ENCODE data around the gene ZNF260. TPM values are rescaled to one million over a fixed set of nuclear protein-coding genes. Genes with fewer than 3 reads are reported as not detected.
"Not testable (repeated sequence)": the region's sequence is repeated elsewhere in the genome, so short reads cannot be mapped to it uniquely, and the experiment has no call there.

ZNF260 gene
- total RNA-seq (2014; rRNA removed; shearing (Covaris generic)): 9.1 and 11.8 TPM in 2 replicates

DNA sequence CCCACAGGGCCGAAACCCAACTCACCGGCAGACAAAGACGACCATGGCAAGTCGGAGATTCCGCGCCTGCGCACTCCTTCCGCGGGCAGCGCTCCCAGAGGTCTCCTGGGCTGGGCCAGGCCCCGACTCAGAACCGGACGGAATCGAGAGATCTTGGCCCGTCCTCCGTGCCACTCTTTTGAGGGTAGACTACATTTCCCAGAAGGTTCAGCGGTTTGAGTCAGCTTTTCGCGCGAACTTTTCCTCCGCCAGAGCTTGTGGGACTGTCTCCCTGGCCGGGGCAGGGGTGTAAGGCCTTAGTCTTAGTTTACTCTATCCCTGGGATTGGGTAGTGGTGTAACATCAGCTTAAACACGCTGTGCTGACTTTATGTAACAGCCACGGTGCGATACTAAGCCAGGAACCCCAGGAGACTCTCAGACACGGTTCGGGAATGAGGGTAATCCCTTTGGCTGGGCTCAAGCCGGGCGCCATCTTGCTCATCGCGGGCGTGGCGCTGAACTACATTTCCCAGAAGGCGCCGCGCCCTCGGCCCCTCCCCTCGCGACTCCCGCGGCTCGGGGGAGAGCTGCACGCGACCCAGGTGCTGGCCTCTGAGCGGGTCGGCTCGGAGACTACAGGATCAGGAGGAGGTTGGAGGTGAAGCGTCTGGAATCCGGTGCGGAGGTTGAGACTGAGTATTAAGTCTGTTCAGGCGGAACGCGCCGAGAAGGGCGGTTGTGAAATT is at the start of gene ZNF260:
TSS of gene ZNF260 (minus strand) at position 78 of the 727 bp plus-strand sequence. CDS start 13,033 bp downstream, outside the sequence.
- DNase-seq (ENCODE audit: low read depth): peak; percentile 97

DNA sequence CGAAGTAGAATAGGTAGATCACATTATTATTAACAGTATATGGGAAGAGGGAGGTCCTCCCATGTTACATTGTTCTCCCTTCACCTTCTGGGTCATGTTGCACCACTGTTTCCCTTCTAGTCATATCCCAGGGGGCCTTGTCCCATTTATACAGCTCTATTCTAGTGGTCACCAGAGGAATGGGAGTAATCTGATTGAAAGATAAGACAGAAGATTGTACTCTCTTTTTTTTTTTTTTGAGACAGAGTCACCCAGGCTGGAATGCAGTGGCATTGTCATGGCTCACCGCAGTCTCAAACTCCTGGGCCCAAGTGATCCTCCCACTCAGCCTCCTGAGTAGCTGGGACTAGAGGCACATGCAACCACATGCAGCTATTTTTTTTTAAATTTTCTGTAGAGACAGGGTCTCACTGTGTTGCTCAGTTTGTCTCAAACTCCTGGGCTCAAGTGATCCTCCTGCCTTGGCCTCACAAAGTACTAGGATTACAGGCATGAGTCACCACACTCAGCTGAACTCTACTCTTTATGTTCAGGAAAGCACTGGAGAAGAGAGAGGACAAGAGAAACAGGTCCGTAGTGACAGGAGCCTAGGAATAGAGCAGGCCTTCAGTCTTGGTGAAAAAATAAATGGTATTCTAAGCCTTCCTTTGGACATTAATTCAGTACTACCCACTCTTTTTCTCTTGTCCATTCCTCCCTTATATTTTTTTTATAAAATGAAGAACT is 49.4 kb upstream of the ZNF260 start:
- DNase-seq (ENCODE audit: low read depth): peak; percentile 17

DNA sequence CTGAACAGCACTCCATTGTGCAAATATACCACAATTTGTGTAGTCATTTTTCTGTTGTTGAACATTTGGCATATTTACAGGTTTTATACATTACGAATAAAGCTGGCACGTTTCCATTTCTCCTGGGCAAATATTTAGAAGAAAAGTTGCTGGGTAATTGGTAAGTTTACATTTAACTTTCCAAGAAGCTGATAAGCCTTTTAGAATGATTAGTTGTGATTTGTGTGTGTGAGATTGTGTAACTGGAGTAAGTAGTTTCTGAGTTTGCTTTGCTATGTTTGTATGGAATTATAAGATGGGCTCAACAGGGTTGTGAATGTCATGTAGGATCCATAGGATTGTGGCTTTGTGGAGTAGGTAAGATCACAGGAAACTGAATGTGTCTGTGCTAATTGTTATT is 46.7 kb upstream of the ZNF260 start:
- DNase-seq (ENCODE audit: low read depth): no peak

DNA sequence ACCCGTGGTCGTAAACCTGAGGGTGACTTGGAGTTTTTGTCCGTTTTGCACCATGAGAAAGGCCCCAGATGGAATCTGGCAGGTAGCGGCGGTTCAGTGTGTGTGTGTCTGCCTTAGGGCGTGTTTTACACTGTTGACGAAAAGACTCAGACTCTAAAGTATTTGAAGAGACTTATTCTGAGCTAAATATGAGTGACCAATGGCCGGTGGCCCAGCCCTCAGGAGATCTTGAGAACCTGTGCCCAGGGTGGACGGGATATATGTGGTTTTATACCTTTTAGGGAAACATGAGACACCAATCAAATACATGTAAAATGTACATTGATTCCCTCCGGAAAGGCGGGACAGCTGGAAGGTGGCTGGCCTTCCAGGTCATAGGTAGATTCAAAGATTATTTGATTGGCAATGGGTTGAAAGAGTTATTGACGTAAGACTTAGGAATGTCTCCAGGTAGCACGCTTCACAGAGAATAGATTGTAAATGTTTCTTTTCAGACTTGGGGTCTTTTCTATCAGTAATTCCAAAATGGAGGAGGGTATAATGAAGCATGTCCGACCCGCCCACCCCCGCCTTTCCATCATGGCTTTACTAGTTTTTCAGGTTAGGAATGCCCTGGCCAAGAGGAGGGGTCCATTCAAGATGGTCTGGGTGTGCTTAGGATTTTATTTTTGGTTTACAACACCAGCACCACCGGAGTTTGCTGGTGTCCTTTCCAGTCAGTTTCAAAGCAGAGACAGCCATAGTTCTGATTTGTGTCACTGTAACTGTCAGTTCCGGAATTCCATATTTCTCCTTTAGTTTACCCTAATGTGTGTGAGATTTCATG is 46.0 kb upstream of the ZNF260 start:
- DNase-seq (ENCODE audit: low read depth): no peak

DNA sequence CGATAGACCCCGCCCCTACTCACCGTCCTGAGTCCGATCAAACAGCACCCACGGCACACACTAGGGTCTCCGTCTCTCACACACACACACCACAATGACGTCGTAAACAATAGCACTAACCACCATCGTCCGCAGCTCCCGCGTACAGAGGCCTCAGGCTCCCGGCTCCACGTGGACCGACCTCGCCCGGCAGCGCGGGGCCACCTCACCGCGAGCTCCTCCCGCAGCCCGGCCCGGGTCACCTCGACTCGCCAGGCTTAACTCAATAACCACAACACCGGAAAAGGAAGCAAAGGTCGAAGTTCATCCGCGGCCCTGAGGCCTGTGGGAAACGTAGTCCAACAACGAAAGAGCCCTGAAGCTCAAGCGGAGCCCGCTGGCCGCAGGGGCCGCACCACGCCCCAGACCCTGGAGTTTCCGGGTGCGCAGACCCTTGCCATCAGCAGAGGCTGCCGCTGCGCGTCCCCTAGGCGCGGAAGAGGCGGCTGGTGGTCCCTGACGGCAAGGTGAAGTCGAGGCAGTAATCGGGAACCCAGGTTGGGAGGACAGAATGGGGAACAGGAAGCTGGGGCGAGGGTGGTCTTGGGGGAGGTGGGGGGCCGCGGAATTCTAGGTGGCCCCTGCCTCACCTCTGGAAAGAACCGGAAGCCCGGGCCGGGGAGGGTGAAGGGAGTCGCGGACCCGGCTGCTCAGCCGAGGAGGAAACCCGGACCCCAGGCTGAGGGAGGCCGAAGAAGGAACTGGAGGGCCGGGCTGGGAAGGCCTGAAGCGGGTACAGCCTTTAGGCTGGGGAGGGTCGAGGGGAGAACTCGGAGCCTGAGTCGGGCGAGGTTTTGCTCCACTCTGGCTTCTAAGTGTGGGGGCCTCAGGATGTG is 45.2 kb upstream of the ZNF260 start, which contains the start of gene ZNF529:
TSS of gene ZNF529 (minus strand) at position 273 of the 875 bp plus-strand sequence. CDS start 946 bp downstream, outside the sequence.
- DNase-seq (ENCODE audit: low read depth): peak; percentile 91

DNA sequence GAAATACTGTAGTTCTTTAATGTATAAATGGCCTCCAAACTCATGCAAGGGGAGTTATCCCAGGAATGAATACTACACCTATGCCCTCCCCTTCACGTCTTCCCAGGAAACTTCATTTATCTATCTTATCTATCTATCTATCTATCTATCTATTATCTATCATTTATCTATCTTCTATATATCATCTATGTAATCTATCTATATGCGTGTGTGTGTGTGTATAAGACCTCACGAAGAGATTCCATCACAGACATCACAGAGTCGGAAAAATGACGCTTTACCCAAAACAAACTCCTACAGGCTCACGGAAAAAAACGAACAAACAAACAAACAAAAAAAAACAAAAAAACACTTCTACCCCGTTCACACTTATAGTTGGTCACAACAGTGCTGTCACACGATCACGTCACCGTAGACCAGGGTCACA is 44.5 kb upstream of the ZNF260 start:
- DNase-seq (ENCODE audit: low read depth): no peak

DNA sequence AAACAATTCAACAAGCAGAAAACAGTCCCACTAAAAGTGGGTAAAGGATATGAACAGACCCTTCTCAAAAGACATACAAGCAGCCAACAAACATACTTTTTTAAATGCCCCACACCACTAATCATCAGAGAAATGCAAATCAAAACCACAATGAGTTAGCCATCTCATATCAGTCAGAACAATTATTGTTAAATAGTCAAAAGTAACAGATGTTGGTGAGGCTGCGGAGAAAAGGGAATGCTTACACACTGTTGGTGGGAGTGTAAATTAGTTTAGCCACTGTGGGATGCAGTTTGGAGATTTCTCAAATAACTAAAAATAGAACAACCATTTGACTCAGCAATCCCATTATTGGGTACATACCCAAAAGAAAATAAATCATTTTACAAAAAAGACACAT is 36.3 kb upstream of the ZNF260 start:
- DNase-seq (ENCODE audit: low read depth): no peak

DNA sequence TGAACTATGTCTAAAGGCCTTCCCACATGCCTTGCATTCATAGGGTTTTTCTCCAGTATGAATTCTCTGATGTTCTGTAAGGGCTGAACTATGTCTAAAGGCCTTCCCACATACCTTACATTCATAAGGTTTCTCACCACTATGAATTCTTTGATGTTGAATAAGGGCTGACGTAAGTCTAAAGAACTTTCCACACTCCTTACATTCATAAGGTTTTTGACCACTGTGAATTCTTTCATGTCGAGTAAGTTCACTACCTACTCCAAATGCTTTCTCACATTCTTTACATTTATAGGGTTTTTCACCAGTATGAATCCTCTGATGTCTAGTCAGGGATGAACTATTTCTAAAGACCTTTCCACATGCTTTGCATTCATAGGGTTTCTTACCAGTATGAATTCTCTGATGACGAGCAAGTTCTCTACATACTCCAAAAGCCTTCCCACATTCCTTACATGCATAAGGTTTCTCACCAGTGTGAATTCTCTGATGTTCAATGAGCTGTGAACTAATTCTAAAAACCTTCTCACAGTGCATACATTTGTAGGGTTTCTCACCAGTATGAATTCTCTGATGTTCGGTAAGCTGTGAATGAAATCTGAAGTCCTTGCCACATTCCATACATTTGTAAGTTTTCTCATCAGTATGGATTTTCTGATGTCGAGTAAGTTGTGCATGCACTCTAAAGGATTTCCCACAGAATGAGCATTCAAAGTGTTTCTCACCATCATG is 19.1 kb upstream of the ZNF260 start:
- no peak for DNase-seq (ENCODE audit: low read depth)

DNA sequence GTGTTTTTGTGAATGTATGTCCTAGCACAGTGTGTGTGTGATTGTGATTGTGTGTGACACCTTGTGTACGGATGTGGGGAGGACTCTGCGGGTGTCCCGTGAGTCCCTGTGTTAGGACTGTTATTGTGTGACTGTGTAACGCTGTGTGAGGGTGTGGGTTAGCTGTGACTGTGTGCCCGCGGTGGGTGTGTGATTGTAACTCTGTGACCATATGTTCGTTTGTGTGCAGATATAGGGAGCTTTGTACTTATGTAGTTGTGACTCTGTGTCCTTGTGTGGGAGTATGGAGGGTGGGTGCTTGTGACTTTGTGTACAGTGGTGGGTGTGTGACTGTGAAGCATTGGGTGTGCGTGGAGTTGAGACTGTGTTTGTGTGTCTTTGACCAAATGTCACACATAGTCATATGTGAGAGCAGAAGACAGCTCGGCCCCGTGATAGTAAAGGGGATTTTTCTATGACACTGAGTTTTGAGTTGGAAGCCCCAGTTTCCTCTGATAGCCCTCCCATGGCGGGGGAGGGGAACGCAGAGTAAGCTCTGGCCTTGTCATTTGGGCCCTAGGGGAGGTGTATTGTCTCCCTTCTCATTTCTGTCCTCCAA is 949 bp upstream of the ZNF260 start:
- peak; percentile 5 for DNase-seq (ENCODE audit: low read depth)

DNA sequence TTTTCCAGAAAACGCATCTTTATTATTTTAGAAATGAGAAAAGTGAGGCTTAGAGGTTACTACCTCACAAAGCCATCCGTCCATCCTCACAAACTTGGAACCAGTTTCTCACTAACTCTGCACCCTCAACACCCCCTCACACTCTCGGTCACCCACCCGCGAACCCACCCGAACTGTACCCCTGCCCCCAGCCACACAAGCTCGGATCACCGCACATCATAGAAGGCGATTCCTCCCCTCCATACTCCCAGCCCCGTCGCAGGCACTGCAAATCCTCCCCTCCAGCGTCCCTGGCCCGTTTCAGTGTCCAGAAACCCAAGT is 238 bp downstream of the ZNF260 start:
- no peak for DNase-seq (ENCODE audit: low read depth)

DNA sequence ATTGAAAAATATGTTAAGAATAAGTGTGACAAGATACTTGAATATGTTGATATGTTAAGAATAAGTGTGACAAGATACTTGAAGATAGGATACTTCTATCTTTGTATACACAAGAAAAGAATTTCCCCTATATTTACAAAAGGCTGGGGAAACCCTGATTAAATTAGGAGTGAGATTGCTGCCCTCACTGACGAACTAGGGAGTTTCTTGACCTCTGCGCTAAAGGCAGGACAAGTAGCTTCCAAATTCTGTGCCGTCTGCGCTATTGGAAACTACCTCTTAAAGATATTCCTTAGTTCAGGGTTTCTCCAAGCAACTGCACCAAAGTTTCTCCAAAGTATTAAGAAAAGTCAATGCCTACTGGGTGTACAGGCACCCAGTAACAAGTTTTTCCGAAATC is 730 bp downstream of the ZNF260 start:
- DNase-seq (ENCODE audit: low read depth): no peak

DNA sequence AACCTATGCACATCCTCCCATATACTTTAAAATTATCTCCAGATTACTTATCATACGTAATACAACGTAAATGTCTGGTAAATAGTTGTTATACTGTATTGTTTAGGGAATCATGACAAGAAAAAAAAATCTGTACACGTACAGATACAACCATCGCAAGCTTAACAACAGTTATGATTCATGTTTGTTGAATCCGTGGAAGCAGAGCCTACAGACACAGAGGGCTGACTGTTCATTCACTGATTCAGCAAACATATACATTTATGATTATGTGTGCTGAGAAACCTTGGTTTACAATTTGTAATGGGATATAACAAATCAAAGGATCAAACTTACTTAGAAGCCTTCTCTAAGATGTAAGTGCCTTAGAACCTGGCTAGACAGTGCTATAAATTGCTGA is 1.5 kb downstream of the ZNF260 start:
- DNase-seq (ENCODE audit: low read depth): no peak

DNA sequence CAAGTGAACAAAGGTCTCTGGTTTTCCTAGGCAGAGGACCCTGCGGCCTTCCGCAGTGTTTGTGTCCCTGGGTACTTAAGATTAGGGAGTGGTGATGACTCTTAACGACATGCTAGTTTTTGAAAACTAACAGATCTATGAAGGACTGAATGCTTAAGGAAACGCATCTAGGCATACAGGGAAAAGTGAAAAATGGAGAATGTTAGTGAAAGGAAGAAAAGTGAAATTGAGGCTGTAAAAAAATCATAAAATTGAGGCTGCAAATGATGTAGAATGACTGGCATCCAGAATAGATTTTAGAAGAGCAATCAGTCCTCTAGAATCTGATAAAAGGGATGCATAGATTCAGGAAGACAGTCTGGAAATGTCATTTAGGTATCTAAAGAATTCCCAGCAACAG is 3.5 kb downstream of the ZNF260 start:
- DNase-seq (ENCODE audit: low read depth): no peak

DNA sequence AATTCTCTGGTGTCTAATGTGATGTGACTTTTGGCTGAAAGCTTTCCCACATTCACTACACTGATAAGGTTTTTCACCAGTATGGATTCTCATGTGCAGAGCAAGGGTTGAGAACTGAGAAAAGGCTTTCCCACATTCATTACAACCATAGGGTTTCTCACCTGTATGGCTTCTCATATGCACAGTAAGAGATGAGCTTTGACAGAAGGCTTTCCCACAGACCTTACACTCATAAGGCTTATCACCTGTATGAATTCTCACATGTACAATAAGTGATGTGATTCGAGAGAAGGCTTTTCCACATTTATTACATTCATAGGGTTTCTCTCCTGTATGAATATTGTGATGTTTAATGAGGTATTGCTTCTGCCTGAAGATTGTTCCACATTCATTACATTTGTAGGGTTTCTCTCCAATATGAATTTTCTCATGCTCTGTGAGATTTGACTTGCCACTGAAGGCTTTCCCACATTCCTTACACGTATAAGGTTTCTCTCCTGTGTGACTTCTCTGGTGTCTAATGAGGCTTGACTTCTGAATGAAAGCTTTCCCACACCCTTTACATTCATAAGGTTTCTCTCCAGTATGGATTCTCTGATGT is 14.0 kb downstream of the ZNF260 start:
- no peak for DNase-seq (ENCODE audit: low read depth)

DNA sequence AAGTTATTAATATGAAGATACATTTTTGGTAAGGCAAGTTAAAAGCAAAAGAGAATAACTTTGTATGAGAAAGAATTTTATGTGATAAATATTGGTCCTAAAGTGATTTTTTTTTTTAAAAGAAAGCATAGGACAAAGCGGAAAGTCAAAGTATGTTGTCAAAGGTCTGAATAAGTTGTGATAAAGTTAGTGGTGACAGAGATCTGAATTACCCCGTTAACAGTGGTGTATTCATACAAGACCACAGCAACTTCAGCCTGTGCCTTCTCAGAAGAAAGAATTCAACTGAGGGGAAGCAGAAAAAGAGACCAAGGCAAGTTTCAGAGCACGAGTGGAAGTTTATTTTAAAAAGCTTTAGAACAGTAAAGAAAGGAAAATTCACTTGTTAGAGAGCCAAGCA is 19.7 kb downstream of the ZNF260 start:
- DNase-seq (ENCODE audit: low read depth): no peak

DNA sequence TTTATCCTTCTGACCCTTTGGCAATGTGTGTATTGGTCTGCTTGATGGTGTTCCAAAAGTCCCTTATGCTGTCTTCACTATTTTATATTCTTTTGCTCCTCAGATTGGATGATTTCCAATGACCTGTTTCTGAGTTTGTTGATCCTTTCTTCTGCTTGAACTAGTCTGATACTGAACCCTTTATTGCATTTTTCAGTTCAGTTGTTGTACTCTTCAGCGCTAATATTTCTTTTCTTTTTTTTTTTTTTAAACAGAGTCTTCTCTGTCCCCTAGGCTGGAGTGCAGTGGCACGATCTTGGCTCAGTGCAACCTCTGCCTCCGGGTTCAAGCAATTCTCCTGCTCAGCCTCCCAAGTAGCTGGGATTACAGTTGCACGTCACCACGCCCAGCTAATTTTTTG is 26.1 kb downstream of the ZNF260 start:
- DNase-seq (ENCODE audit: low read depth): no peak

DNA sequence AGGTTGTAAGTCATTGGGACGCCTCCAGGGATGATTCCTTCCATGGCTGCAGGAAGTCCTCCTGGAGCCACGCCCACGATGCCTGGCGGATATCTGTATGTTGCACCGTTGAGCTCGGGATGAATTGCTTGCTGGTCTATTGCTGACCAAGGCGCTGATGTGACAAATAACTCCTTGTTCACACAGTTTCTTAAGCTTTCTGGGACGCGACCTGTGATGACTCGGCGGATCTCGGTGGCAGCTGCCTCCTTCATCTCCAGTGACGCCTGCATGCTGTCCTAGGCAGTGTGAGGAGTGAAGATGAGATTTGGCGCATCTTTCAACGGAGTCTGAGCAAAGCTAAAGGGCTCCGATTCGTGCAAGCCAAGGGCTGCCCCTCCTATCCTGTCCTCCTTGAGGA is 31.1 kb downstream of the ZNF260 start:
- no peak for DNase-seq (ENCODE audit: low read depth)

DNA sequence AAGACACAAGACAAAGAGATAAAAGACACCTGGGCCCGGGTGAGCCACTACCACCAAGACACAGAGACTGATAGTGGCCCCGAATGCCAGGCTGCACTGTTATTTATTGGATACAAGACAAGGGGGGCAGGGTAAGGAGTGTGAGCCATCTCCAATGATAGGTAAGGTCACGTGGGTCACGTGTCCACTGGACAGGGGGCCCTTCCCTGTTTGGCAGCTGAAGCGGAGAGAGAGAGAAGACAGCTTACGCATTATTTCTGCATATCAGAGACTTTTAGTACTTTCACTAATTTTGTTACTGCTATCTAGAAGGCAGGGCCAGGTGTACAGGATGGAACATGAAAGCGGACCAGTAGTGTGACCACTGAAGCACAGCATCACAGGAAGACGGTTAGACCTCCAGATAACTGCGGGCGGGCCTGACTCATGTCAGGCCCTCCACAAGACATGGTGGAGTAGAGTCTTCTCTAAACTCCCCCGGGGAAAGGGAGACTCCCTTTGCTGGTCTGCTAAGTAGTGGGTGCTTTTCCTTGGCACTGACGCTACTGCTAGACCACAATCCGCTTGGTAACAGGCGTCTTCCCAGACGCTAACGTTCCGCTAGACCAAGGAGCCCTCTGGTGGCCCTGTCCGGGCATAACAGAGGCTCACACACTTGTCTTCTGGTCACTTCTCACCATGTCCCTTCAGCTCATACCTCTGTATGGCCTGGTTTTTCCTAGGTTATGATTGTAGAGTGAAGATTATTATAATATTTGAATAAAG is 35.2 kb downstream of the ZNF260 start:
- peak; percentile 61 for DNase-seq (ENCODE audit: low read depth)

DNA sequence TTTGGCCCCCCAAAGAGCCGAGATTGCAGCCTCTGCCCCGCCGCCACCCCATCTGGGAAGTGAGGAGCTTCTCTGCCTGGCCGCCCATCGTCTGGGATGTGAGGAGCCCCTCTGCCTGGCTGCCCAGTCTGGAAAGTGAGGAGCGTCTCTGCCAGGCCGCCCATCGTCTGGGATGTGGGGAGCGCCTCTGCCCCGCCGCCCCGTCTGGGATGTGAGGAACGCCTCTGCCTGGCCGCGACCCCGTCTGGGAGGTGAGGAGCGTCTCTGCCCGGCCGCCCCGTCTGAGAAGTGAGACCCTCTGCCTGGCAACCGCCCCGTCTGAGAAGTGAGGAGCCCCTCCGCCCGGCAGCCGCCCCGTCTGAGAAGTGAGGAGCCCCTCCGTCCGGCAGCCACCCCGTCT is 37.2 kb downstream of the ZNF260 start:
- not testable (repeated sequence) for DNase-seq (ENCODE audit: low read depth)

Measured in Daoy (cell line).